Aorta (tissue), 5 donors: Measurements from ENCODE around the gene HIPK2. TPM values are rescaled to one million over a fixed set of nuclear protein-coding genes. Genes with fewer than 3 reads are reported as not detected.

Experiments used
- ATAC-seq: fragments of 200-7000 bp; cut with Tn5 transposase; one replicate; pipeline ENCODE4 v1.9.1; 2022; ENCODE audit warnings: moderate library complexity; ENCODE audit not compliant: low FRiP score
- DNase-seq, 2 donors: peaks; one replicate each; pipeline ENCODE4 v3.0.0-alpha.2; 2020
- H3K27ac ChIP-seq, 2 donors: one replicate each; pipeline ENCODE4 v1.5.1; 2013; ENCODE audit warnings: low read length in 2 of 2, mild to moderate bottlenecking in 2 of 2, moderate library complexity in 2 of 2, control low read depth in 1 of 2, inconsistent platforms in 1 of 2, low read depth in 1 of 2
- H3K27me3 ChIP-seq, 2 donors: one replicate each; pipeline ENCODE4 v1.6.1; 2013; ENCODE audit warnings: control low read depth in 1 of 2, low read length in 1 of 2, mild to moderate bottlenecking in 1 of 2, moderate library complexity in 1 of 2; ENCODE audit not compliant: insufficient read depth in 2 of 2, control insufficient read depth in 1 of 2
- H3K36me3 ChIP-seq, 2 donors: one replicate each; pipeline ENCODE4 v1.6.1; 2013; ENCODE audit warnings: control low read depth in 1 of 2, low read length in 1 of 2, mild to moderate bottlenecking in 1 of 2; ENCODE audit not compliant: insufficient read depth in 2 of 2, control insufficient read depth in 1 of 2
- H3K4me1 ChIP-seq, 2 donors: one replicate each; pipeline ENCODE4 v1.6.1; 2013; ENCODE audit warnings: low read length in 2 of 2, control low read depth in 1 of 2, mild to moderate bottlenecking in 1 of 2, moderate library complexity in 1 of 2; ENCODE audit not compliant: insufficient read depth in 2 of 2, control insufficient read depth in 1 of 2
- H3K4me3 ChIP-seq, 2 donors: one replicate each; pipeline ENCODE4 v1.5.1; 2013; ENCODE audit warnings: low read length in 2 of 2, control low read depth in 1 of 2, mild to moderate bottlenecking in 1 of 2
- H3K9me3 ChIP-seq: one replicate; pipeline ENCODE4 v1.6.1; 2013; ENCODE audit warnings: mild to moderate bottlenecking, low read length; ENCODE audit not compliant: control insufficient read depth
- WGBS, 2 donors: extraction: QIAGEN DNeasy Blood & Tissue Kit; methylation state at CpG; one replicate each; pipeline ENCODE4 v1.1.7; 2013; 5-methylcytosine and 5-hydroxymethylcytosine counted together
- intact Hi-C, 2 donors: fragments of 100-400 bp; cut with DNase I; formaldehyde crosslinking; loops; one replicate each; pipeline versions ENCODE4 v1.14.2 to v1.15.0; 2022
- polyA plus RNA-seq, 2 donors: library from polyadenylated mRNA; stranded (reverse); fragments of 200-250 nt; gene quantifications; one replicate each; pipeline ENCODE4 v1.2.3, GENCODE V29; 2013
- total RNA-seq, 2 donors: library from RNA; stranded (reverse); fragmentation: NEBNext Ultra II Directional; extraction: Animal tissue kit (Norgen Biotek cat#: 25700); gene quantifications; one replicate each; pipeline ENCODE4 v1.2.1, GENCODE V29; 2021
- donor health status: healthy with polysubstance abuse.
- donor health status: Bipolar disorder and iron deficiency.
- donor health status: DM: no; HTN: no; CAD: no.
- donor health status: DM: no; HTN: no; CAD: no.
- donor health status: DM: yes; HTN: yes; CAD: no.

The HIPK2 gene
- total and polyA plus RNA-seq, 4 donors: 9.4 to 108 (median 23.9) TPM

DNA sequence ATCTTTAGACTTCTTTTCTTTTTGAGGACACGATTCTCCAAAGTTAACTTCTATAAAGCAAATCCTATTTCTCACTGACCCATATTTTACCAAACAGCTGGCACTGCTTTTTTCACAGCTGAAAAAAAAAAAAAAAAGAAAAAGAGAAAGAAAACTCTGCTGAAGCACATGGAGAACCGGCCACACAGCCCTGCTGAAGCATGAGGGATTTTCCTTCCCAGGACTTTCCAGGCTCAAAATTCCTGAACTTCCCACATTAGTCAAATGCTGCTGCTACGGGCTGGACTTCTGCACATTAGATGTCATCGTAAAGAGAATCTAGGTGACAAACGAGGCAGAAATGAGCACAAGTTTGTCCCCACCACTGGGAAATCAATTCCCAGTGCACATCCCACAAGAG, 25.2 kb downstream of the HIPK2 start:
- H3K4me1 ChIP-seq: peaks cover 0 to 3% of the 10 kb centered on the region in 2 donors
- DNase-seq: no peak
- WGBS, 2 donors: 9 to 10% methylated on average over 5 of the region's 5 CpGs
- no peak for ATAC-seq
- no peak overlapping the region for H3K4me3 ChIP-seq
- H3K36me3 ChIP-seq: no peaks in the 10 kb centered on the region
- no peaks in the 10 kb centered on the region for H3K9me3 ChIP-seq
- intact Hi-C loops: no loop called here
- no peak overlapping the region for H3K27ac ChIP-seq
- no peaks in the 10 kb centered on the region for H3K27me3 ChIP-seq

DNA sequence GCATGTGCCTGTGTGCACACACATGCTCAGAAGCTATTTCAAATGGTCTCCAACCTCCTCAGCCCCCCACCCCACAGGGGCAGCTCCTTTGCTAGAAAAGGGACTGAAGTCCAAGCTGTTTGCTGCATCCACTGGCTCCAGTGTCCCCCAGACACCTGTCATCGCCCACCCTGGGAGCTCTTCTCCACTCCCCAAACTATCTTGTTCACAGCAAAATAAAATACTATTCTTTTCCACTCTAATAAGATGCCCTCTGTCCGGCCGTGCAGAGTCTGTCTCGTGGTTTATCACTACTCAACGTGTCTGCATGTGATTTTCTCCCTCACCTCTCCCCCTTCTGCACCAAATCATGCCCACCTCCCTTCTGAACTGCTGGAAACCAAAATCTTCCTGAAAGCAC, 25.6 kb downstream of the HIPK2 start:
- 37 to 45% methylated on average over 5 of the region's 5 CpGs for WGBS, 2 donors

DNA sequence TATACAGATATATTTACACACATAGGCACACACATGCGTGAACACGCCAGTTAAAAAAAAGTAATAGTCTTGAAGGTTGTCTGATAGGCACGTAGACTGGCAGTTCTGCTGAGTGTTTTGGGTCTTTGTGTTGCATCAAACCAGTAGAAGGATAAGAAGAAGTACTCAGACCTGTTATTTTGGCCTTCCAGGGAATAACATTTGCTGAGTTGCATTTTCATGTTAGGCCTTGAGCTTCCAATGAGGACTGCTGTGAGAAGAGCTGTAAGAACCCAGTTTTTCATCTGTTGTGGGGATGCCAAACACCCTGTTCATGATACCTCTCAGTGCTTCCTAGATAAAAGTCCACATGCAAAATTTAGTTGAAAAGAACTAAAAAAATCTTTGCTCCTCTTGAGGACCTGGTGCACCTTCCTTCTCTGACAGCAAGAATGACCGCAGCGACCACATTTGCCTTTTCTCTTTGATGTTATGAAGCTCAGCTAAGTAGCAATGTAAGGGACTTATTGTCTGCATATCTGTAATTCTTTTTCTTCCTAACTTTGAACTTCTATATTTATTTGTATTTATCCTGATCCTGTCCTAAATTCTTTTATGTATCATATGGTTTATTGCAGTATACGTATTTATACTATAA, 27.2 kb downstream of the HIPK2 start:
- ATAC-seq (no peak), DNase-seq (no peak)
- Histone ChIP-seq H3K27me3 (no peaks in the 10 kb centered on the region), H3K27ac (no peak overlapping the region), H3K4me1 (peaks cover 0 to 3% of the 10 kb centered on the region in 2 donors), H3K9me3 (no peaks in the 10 kb centered on the region), H3K36me3 (no peaks in the 10 kb centered on the region), H3K4me3 (no peak overlapping the region)
- 96 to 98% methylated on average over 6 of the region's 6 CpGs for WGBS, 2 donors
- intact Hi-C loops: no loop called here

More for the DNA sequence above, 25.6 kb downstream of the HIPK2 start:
- Histone ChIP-seq H3K27ac (no peak overlapping the region), H3K36me3 (no peaks in the 10 kb centered on the region), H3K27me3 (no peaks in the 10 kb centered on the region), H3K4me3 (no peak overlapping the region), H3K4me1 (peaks cover 0 to 3% of the 10 kb centered on the region in 2 donors), H3K9me3 (no peaks in the 10 kb centered on the region)
- DNase-seq (no peak), ATAC-seq (no peak)
- intact Hi-C loops: no loop called here

DNA sequence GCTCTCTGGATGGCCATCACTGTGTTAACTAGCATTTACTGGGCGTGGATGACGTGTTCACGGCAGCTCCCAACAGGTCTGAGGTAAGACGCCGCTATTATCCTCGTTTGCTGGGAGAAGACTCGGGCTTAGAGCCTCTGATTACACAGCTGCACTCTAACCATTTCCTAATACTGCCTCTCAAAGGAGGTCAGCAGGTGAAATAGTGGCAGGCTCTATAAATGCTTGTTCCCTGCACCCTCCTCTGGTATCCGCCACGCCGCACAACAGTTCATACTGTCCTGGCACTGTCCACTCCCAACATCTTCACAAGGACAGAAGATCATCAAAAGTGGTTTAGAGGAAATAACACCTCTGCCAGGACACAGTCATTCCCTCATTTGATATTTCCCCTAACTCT, 28.3 kb downstream of the HIPK2 start:
- DNase-seq: no peak
- WGBS, 2 donors: 95 to 97% methylated on average over 10 of the region's 10 CpGs
- no peaks in the 10 kb centered on the region for H3K27me3 ChIP-seq
- ATAC-seq: no peak
- intact Hi-C loops: no loop called here
- peaks cover 0 to 3% of the 10 kb centered on the region in 2 donors for H3K4me1 ChIP-seq
- no peaks in the 10 kb centered on the region for H3K9me3 ChIP-seq
- H3K36me3 ChIP-seq: no peaks in the 10 kb centered on the region
- H3K27ac ChIP-seq: no peak overlapping the region
- no peak overlapping the region for H3K4me3 ChIP-seq

DNA sequence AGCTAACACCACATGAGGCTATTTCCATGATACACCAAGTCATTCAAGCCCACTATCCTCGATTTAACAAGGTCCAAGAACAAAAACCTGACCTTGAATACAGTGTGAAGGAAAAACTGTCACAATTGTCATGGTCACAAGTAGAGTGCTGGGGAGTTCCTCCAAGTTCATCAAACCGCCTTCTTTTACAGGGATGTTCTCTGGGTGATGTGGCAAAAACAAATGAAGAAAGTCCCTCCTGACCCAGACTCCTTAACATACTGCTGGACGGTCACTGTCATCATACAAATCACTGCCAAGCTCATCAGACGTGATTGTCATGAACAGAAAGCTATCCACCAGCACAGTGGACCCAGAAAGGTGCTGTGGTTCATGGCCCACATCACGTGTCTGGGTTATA, 28.9 kb downstream of the HIPK2 start:
- H3K27me3 ChIP-seq: no peaks in the 10 kb centered on the region
- no peak for ATAC-seq
- no peaks in the 10 kb centered on the region for H3K9me3 ChIP-seq
- H3K4me3 ChIP-seq: no peak overlapping the region
- DNase-seq: no peak
- H3K36me3 ChIP-seq: no peaks in the 10 kb centered on the region
- peak overlapping the region in 1 of 2 donors; percentile 64 for H3K27ac ChIP-seq
- WGBS, 2 donors: 85 to 93% methylated on average over 5 of the region's 5 CpGs
- intact Hi-C loops: no loop called here
- H3K4me1 ChIP-seq: peaks cover 2 to 3% of the 10 kb centered on the region in 2 donors

- no peaks in the 10 kb centered on the region for H3K36me3 ChIP-seq
- peaks cover 2 to 3% of the 10 kb centered on the region in 2 donors for H3K4me1 ChIP-seq
- peak in 1 of 2 donors; percentile 83 for DNase-seq
- no peaks in the 10 kb centered on the region for H3K9me3 ChIP-seq
- intact Hi-C loops: no loop called here
- peak overlapping the region in 1 of 2 donors; percentile 64 for H3K27ac ChIP-seq
- WGBS, 2 donors: 8 to 9% methylated on average over 9 of the region's 9 CpGs
- no peaks in the 10 kb centered on the region for H3K27me3 ChIP-seq
- no peak overlapping the region for H3K4me3 ChIP-seq
- ATAC-seq: no peak
Measured at GRCh38 chr7:139748373-139748765, 29.4 kb downstream of the HIPK2 start.

GRCh38 chr7:139747662-139748372, 30.0 kb downstream of the HIPK2 start:
- no peak overlapping the region for H3K4me3 ChIP-seq
- H3K4me1 ChIP-seq: peaks cover 2% of the 10 kb centered on the region in 2 donors
- H3K27me3 ChIP-seq: no peaks in the 10 kb centered on the region
- H3K36me3 ChIP-seq: no peaks in the 10 kb centered on the region
- H3K27ac ChIP-seq: no peak overlapping the region
- no peak for DNase-seq
- intact Hi-C loops: no loop called here
- H3K9me3 ChIP-seq: no peaks in the 10 kb centered on the region
- no peak for ATAC-seq
- 36 to 44% methylated on average over 13 of the region's 13 CpGs for WGBS, 2 donors

DNA sequence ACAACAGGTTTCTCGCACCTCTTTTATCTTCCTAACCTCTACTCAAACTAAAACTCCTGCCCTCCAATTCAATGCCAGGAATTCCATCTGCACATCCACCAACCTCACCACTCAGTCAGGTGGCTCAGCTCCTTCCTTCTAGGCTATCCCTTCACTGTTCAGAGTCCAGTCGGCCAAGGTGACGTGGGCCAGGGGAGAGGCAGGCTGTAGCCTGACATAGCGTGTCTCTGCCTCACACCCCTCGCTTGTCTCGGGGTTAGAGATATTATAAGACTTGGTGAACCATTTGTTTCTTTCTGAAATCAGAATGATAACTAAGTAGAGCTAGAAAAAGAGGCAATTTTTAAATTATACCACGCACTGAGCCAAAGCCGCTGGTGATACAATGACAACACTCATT, 31.1 kb downstream of the HIPK2 start:
- Histone ChIP-seq H3K4me1 (peaks cover 2 to 3% of the 10 kb centered on the region in 2 donors), H3K27ac (no peak overlapping the region), H3K4me3 (no peak overlapping the region), H3K27me3 (no peaks in the 10 kb centered on the region), H3K36me3 (no peaks in the 10 kb centered on the region), H3K9me3 (no peaks in the 10 kb centered on the region)
- 89 to 93% methylated on average over 8 of the region's 8 CpGs for WGBS, 2 donors
- ATAC-seq (no peak), DNase-seq (no peak)
- intact Hi-C loops: no loop called here

GRCh38 chr7:139745678-139746143, 32.1 kb downstream of the HIPK2 start:
- H3K27ac ChIP-seq: no peak overlapping the region
- DNase-seq: no peak
- 15 to 21% methylated on average over 6 of the region's 6 CpGs for WGBS, 2 donors
- no peaks in the 10 kb centered on the region for H3K36me3 ChIP-seq
- peaks cover 3 to 5% of the 10 kb centered on the region in 2 donors for H3K4me1 ChIP-seq
- H3K4me3 ChIP-seq: no peak overlapping the region
- intact Hi-C loops: no loop called here
- no peaks in the 10 kb centered on the region for H3K9me3 ChIP-seq
- no peaks in the 10 kb centered on the region for H3K27me3 ChIP-seq
- no peak for ATAC-seq
